Ascending aorta (tissue), 2 donors: ENCODE measurements around the gene ELK4. TPM values are rescaled to one million over a fixed set of nuclear protein-coding genes. Genes with fewer than 3 reads are reported as not detected.

Experiments used
- DNase-seq, 2 donors: peaks; one replicate each; pipeline ENCODE4 v3.0.0-alpha.2; 2019; ENCODE audit warnings: low spot score in 2 of 2
- H3K27ac ChIP-seq, 2 donors: fragments of 200-600 bp; sonication (generic); one replicate each; pipeline ENCODE4 v1.5.1; 2016 to 2017; ENCODE audit warnings: mild to moderate bottlenecking in 1 of 2
- H3K27me3 ChIP-seq: fragments of 200-600 bp; sonication (generic); one replicate; pipeline ENCODE4 v1.5.1; 2017
- H3K36me3 ChIP-seq, 2 donors: fragments of 200-600 bp; sonication (generic); one replicate each; pipeline ENCODE4 v1.5.1; 2016
- H3K4me1 ChIP-seq, 2 donors: fragments of 200-600 bp; sonication (generic); one replicate each; pipeline ENCODE4 v1.5.1; 2016 to 2017; ENCODE audit warnings: mild to moderate bottlenecking in 1 of 2
- H3K4me3 ChIP-seq, 2 donors: fragments of 200-600 bp; sonication (generic); one replicate each; pipeline ENCODE4 v1.5.1; 2016 to 2017; ENCODE audit warnings: mild to moderate bottlenecking in 1 of 2
- H3K9me3 ChIP-seq, 2 donors: fragments of 200-600 bp; sonication (generic); one replicate each; pipeline ENCODE4 v1.5.1; 2016
- CTCF ChIP-seq, 3 experiments: fragments of 200-600 bp in 2 of 3; fragments of 450-650 bp in 1 of 3; sonication (generic) in 2 of 3; IDR thresholded peaks; one replicate each; pipeline ENCODE4 v1.5.1; 2016 to 2019; ENCODE audit warnings: antibody characterized with exemption in 3 of 3, mild to moderate bottlenecking in 1 of 3, moderate library complexity in 1 of 3
- intact Hi-C: fragments of 100-400 bp; cut with DNase I; formaldehyde crosslinking; loops from one replicate; pipeline ENCODE4 v1.15.1; 2023
- total RNA-seq: library from RNA; depleted of rRNA; stranded (reverse); fragments of >200 nt; gene quantifications from one replicate; pipeline ENCODE4 v1.1.0, GENCODE V29; 2016

Gene ELK4
- total RNA-seq, 1 donor from 2014 or later, result 23.7 TPM

- H3K27ac ChIP-seq, result no peak overlapping the region
- H3K9me3 ChIP-seq, result no peaks in the 10 kb centered on the region
- no peak overlapping the region for H3K4me3 ChIP-seq
- H3K36me3 ChIP-seq, result no peaks in the 10 kb centered on the region
- intact Hi-C loops, result loop anchor here (2.0 kb wide), 1 partner anchor 39 kb away; no protein-coding TSS in a partner anchor
- H3K27me3 ChIP-seq, result peaks cover 3% of the 10 kb centered on the region
- DNase-seq, result peak in 1 of 2 donors; percentile 53
- H3K4me1 ChIP-seq, result peaks cover 2 to 4% of the 10 kb centered on the region in 2 donors
- TF ChIP-seq CTCF (IDR thresholded peaks at IDR 0.05), result no peak
Observed at GRCh38 chr1:205567716-205568115, 64.1 kb downstream of the ELK4 start.

GRCh38 chr1:205565799-205566198, 66.0 kb downstream of the ELK4 start:
- Histone ChIP-seq H3K4me3 (no peak overlapping the region), H3K27me3 (peaks cover 3% of the 10 kb centered on the region), H3K4me1 (peaks cover 2 to 4% of the 10 kb centered on the region in 2 donors), H3K27ac (no peak overlapping the region), H3K36me3 (no peaks in the 10 kb centered on the region), H3K9me3 (peaks cover 5 to 8% of the 10 kb centered on the region in 2 donors)
- TF ChIP-seq CTCF (IDR thresholded peaks at IDR 0.05), result no peak
- DNase-seq, result no peak
- intact Hi-C loops, result no loop called here

- H3K4me1 ChIP-seq, result peaks cover 1% of the 10 kb centered on the region in 2 donors
- H3K4me3 ChIP-seq, result no peak overlapping the region
- peaks cover 3% of the 10 kb centered on the region for H3K27me3 ChIP-seq
- no peak overlapping the region for H3K27ac ChIP-seq
- peak in 1 of 2 donors; percentile 22 for DNase-seq
- no peak for TF ChIP-seq CTCF (IDR thresholded peaks at IDR 0.05)
- no peaks in the 10 kb centered on the region for H3K36me3 ChIP-seq
- intact Hi-C loops, result no loop called here
- H3K9me3 ChIP-seq, result peaks cover 5 to 19% of the 10 kb centered on the region in 2 donors
Observed at GRCh38 chr1:205563927-205564441, 67.8 kb downstream of the ELK4 start.

GRCh38 chr1:205561501-205562203, 70.2 kb downstream of the ELK4 start:
- no peak for TF ChIP-seq CTCF (IDR thresholded peaks at IDR 0.05)
- peaks cover 5 to 19% of the 10 kb centered on the region in 2 donors for H3K9me3 ChIP-seq
- no peaks in the 10 kb centered on the region for H3K36me3 ChIP-seq
- H3K4me3 ChIP-seq, result no peak overlapping the region
- DNase-seq, result no peak
- H3K27ac ChIP-seq, result no peak overlapping the region
- no peaks in the 10 kb centered on the region for H3K4me1 ChIP-seq
- intact Hi-C loops, result no loop called here
- H3K27me3 ChIP-seq, result no peaks in the 10 kb centered on the region

Other genes starting within 250 kb of the ELK4 start
- gene LEMD1, start 210.0 kb downstream of the ELK4 start, total RNA-seq, result not detected
- not detected for gene BLACAT1, start 176.0 kb downstream of the ELK4 start, total RNA-seq
- gene CDK18, start 127.3 kb downstream of the ELK4 start, total RNA-seq, result 70.0 TPM
- gene SLC45A3, start 48.5 kb upstream of the ELK4 start, total RNA-seq, result 3.4 TPM
- gene NUCKS1, start 118.2 kb upstream of the ELK4 start, total RNA-seq, result 42.1 TPM
- 18.0 TPM for gene RAB29, start 143.5 kb upstream of the ELK4 start, total RNA-seq
- 28.8 TPM for gene SLC41A1, start 181.2 kb upstream of the ELK4 start, total RNA-seq
- gene PM20D1, start 218.1 kb upstream of the ELK4 start, total RNA-seq, result not detected